ENCODE measurements around the gene NANS. TPM values are rescaled to one million over a fixed set of nuclear protein-coding genes. Genes with fewer than 3 reads are reported as not detected.

NANS gene, protein sequence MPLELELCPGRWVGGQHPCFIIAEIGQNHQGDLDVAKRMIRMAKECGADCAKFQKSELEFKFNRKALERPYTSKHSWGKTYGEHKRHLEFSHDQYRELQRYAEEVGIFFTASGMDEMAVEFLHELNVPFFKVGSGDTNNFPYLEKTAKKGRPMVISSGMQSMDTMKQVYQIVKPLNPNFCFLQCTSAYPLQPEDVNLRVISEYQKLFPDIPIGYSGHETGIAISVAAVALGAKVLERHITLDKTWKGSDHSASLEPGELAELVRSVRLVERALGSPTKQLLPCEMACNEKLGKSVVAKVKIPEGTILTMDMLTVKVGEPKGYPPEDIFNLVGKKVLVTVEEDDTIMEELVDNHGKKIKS
- total RNA-seq (2013; cell fraction: nucleolus; rRNA removed) = 28.4 and 33.0 TPM in 2 replicates
- total RNA-seq (2014; rRNA removed) = 64.8 and 68.3 TPM in 2 replicates
- 52.3 and 55.5 TPM in 2 replicates for total RNA-seq (2014; rRNA removed; fragmentation: Illumina TruSeq; extraction: Trizol)
- 47.8 and 49.1 TPM in 2 replicates for total RNA-seq (2021)
- 55.9 TPM for polyA plus RNA-seq (2011; ENCODE audit: low read depth)
- polyA plus RNA-seq (2011; rRNA removed) = 37.9 and 44.6 TPM in 2 replicates
- polyA plus RNA-seq (2011; cell fraction: cytosol; rRNA removed) = 51.9 and 54.2 TPM in 2 replicates
- 23.3 and 29.3 TPM in 2 replicates for polyA plus RNA-seq (2011; cell fraction: nucleus; rRNA removed)
- polyA plus RNA-seq (2012) = 56.9 and 74.3 TPM in 2 replicates
- polyA plus RNA-seq (2014; fragmentation: Illumina TruSeq; extraction: Trizol) = 47.8 and 48.8 TPM in 2 replicates
- 10 to 100 TPM; 21.0 to 26.1 TPM for polyA plus RNA-seq (2014; fragmentation: Nextera tagmentation; extraction: Ambion mirVana)
- polyA plus RNA-seq (2014; rRNA removed) = 55.6 and 56.5 TPM in 2 replicates
- polyA plus RNA-seq (2016; fragmentation: Nextera tagmentation; extraction: Ambion mirVana) = 100 to 1,000 TPM; 109 to 126 TPM
- 31.5 and 44.8 TPM in 2 replicates for polyA minus RNA-seq (2011; rRNA and poly(A)+ RNA removed)
- polyA minus RNA-seq (2011; cell fraction: cytosol; rRNA and poly(A)+ RNA removed) = 9.8 and 10.0 TPM in 2 replicates
- polyA minus RNA-seq (2011; cell fraction: nucleus; rRNA and poly(A)+ RNA removed) = 10.2 and 27.1 TPM in 2 replicates
- Bru-seq, nascent RNA = percentile 85 among the genes with signal in this experiment
- BruChase-seq, experiment 1, labeled RNA remaining after a 6-hour chase = percentile 75 among the genes with signal in this experiment
- percentile 73 among the genes with signal in this experiment for BruChase-seq, experiment 2, labeled RNA remaining after a 2-hour chase
- long read RNA-seq, experiment 1, transcript NANS-201 (6 exons, 1,170 nt) = major isoform, 64 of 70 reads
- long read RNA-seq, experiment 1, partial matches to known transcripts = 2 of 70 reads
- long read RNA-seq, experiment 1, other reads (novel, unspliced or antisense) = 4 of 70 reads
- long read RNA-seq, experiment 2, transcript NANS-201 (6 exons, 1,170 nt) = major isoform, 159 of 179 reads
- long read RNA-seq, experiment 2, partial matches to known transcripts = 3 of 179 reads
- long read RNA-seq, experiment 2, other reads (novel, unspliced or antisense) = 17 of 179 reads

GRCh38 chr9:98056269-98057137, at the start of gene NANS:
Gene NANS, plus strand, starts transcription at chr9:98056732. Its CDS starts 77 bp downstream, at chr9:98056809.
- WGBS (ENCODE audit: insufficient coverage, insufficient replicate concordance, low lambda C conversion rate, missing lambda C conversion rate) = 2% methylated on average over 35 of the region's 80 CpGs
- no peaks in the 10 kb centered on the region for H4K20me1 ChIP-seq (ENCODE audit: control insufficient read depth, insufficient read depth)
- no peaks in the 10 kb centered on the region for H3K9me3 ChIP-seq (replicated peaks; ENCODE audit: control insufficient read depth, insufficient read depth, low read length)
- SMC1A ChIA-PET (ENCODE audit: uncharacterized antibody, unreplicated experiment) = interaction anchor here (0.7 to 3.5 kb wide), 15 partner anchors 8 to 199 kb away, joined by 3 to 27 read pairs (median 7); partner anchors contain the start of genes TBC1D2 and TRMO
- H3K79me2 ChIP-seq (ENCODE audit: control insufficient read depth, insufficient read depth, low read length) = peaks cover 32% of the 10 kb centered on the region
- peaks cover 4% of the 10 kb centered on the region in 2 experiments; a peak in 3 of 4 replicates for H3K36me3 ChIP-seq (ENCODE audit: control insufficient read depth in 2 of 2, insufficient read depth in 2 of 2, low read length in 1 of 2)
- CTCF ChIA-PET = interaction anchor here (0.7 to 3.8 kb wide), 11 partner anchors 11 to 1610 kb away, joined by 3 to 29 read pairs (median 5); partner anchors contain the start of gene TRMO
- H3K4me3 ChIP-seq = peak within 1 kb of the TSS; percentile 77
- no TSS peak for BruUV-seq (replicated peaks)
- intact Hi-C loops (cut with micrococcal nuclease; ENCODE audit: unreplicated experiment) (no loop called here), in situ Hi-C loops (cut with MboI) (loop anchor here (25.0 kb wide), 1 partner anchor 731 kb away; the partner anchor contains the start of gene ANKS6)
- ATAC-seq (peak; percentile 97), DNase-seq (ENCODE audit: low read depth, low spot score) (no peak), FAIRE-seq (peak; percentile 70)
- H3K4me1 ChIP-seq (ENCODE audit: control insufficient read depth, insufficient read depth, low read length) = peaks cover 3% of the 10 kb centered on the region; the same call in 1 of the 2 replicates
- H3K9ac ChIP-seq (ENCODE audit: control insufficient read depth, insufficient read depth, low read length) = peak within 1 kb of the TSS; percentile 82
- H3K4me2 ChIP-seq (ENCODE audit: control insufficient read depth, insufficient read depth) = peak within 1 kb of the TSS; percentile 89
- POLR2A ChIA-PET = interaction anchor here (0.5 to 3.6 kb wide), 21 partner anchors 9 to 350 kb away, joined by 3 to 24 read pairs (median 6); partner anchors contain the start of genes ANP32B, TBC1D2 and TRMO
- RAD21 ChIA-PET (ENCODE audit: unreplicated experiment) = interaction anchor here (0.6 to 2.0 kb wide), 16 partner anchors 11 to 722 kb away, joined by 3 to 9 read pairs (median 3); partner anchors contain the start of genes TBC1D2 and TRMO
- peak within 1 kb of the TSS; percentile 84 for H3K27ac ChIP-seq (ENCODE audit: control insufficient read depth, insufficient read depth)
- H3K27me3 ChIP-seq (replicated peaks in 1 of 2; ENCODE audit: control insufficient read depth in 2 of 2, insufficient read depth in 2 of 2, low read length in 1 of 2) = no peaks in the 10 kb centered on the region
- H2AFZ ChIP-seq (ENCODE audit: control insufficient read depth, low read depth, low read length) = peak within 1 kb of the TSS; percentile 92
- TF ChIP-seq TAF1 (IDR thresholded peaks at IDR 0.05; ENCODE audit: borderline replicate concordance, low read depth, low read length) = peak; percentile 84; the same call in 1 of the 2 replicates
- no peak for TF ChIP-seq SRF (IDR thresholded peaks at IDR 0.05; ENCODE audit: low read depth in 2 of 2, low read length in 2 of 2)
- TF ChIP-seq NFYB (IDR thresholded peaks at IDR 0.05; ENCODE audit: insufficient read depth, low read depth, low read length) = peak; percentile 49; the same call in 1 of the 2 replicates
- peak; percentile 94 for TF ChIP-seq CHD2 (IDR thresholded peaks at IDR 0.05; ENCODE audit: borderline replicate concordance, low read depth, low read length)
- peak; percentile 84 for TF ChIP-seq CREB1 (IDR thresholded peaks at IDR 0.05; ENCODE audit: low read depth)
- no peak for TF ChIP-seq SMC3 (IDR thresholded peaks at IDR 0.05; ENCODE audit: borderline replicate concordance, low read length)
- TF ChIP-seq, protein P1, sequence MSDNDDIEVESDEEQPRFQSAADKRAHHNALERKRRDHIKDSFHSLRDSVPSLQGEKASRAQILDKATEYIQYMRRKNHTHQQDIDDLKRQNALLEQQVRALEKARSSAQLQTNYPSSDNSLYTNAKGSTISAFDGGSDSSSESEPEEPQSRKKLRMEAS (IDR thresholded peaks at IDR 0.05; ENCODE audit: low read depth, low read length) = peak; percentile 34
- TF ChIP-seq HDGF (IDR thresholded peaks at IDR 0.05) = no peak
- TF ChIP-seq, protein P2, sequence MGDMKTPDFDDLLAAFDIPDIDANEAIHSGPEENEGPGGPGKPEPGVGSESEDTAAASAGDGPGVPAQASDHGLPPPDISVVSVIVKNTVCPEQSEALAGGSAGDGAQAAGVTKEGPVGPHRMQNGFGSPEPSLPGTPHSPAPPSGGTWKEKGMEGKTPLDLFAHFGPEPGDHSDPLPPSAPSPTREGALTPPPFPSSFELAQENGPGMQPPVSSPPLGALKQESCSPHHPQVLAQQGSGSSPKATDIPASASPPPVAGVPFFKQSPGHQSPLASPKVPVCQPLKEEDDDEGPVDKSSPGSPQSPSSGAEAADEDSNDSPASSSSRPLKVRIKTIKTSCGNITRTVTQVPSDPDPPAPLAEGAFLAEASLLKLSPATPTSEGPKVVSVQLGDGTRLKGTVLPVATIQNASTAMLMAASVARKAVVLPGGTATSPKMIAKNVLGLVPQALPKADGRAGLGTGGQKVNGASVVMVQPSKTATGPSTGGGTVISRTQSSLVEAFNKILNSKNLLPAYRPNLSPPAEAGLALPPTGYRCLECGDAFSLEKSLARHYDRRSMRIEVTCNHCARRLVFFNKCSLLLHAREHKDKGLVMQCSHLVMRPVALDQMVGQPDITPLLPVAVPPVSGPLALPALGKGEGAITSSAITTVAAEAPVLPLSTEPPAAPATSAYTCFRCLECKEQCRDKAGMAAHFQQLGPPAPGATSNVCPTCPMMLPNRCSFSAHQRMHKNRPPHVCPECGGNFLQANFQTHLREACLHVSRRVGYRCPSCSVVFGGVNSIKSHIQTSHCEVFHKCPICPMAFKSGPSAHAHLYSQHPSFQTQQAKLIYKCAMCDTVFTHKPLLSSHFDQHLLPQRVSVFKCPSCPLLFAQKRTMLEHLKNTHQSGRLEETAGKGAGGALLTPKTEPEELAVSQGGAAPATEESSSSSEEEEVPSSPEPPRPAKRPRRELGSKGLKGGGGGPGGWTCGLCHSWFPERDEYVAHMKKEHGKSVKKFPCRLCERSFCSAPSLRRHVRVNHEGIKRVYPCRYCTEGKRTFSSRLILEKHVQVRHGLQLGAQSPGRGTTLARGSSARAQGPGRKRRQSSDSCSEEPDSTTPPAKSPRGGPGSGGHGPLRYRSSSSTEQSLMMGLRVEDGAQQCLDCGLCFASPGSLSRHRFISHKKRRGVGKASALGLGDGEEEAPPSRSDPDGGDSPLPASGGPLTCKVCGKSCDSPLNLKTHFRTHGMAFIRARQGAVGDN (IDR thresholded peaks at IDR 0.05) = peak; percentile 78; the same call in 1 of the 2 replicates
- TF ChIP-seq MYB (IDR thresholded peaks at IDR 0.05; ENCODE audit: borderline replicate concordance, low read depth, low read length) = no peak; the same call in 1 of the 2 replicates
- peak; percentile 54 for TF ChIP-seq YY1 (IDR thresholded peaks at IDR 0.05; ENCODE audit: low read depth, low read length)
- TF ChIP-seq BRCA1 (IDR thresholded peaks at IDR 0.05; ENCODE audit: low read depth, low read length) = peak; percentile 59

All from GM12878 (cell line).